Thyroid gland (tissue), 4 donors: ENCODE data around the gene TMEM200A.

ENCODE experiments used
- CTCF ChIP-seq, 6 experiments: fragments of 200-600 bp in 3 of 6; fragments of 450-650 bp in 3 of 6; sonication (generic) in 3 of 6; IDR thresholded peaks; one replicate each; pipeline ENCODE4 v1.5.1; 2016 to 2019; ENCODE audit warnings: antibody characterized with exemption in 6 of 6, mild to moderate bottlenecking in 2 of 6, inconsistent platforms in 1 of 6, moderate library complexity in 1 of 6
- POLR2A ChIP-seq, 2 donors: fragments of 450-650 bp; IDR thresholded peaks; one replicate each; pipeline ENCODE4 v1.6.1; 2017; ENCODE audit warnings: antibody characterized with exemption in 2 of 2, mild to moderate bottlenecking in 2 of 2, moderate library complexity in 1 of 2

DNA sequence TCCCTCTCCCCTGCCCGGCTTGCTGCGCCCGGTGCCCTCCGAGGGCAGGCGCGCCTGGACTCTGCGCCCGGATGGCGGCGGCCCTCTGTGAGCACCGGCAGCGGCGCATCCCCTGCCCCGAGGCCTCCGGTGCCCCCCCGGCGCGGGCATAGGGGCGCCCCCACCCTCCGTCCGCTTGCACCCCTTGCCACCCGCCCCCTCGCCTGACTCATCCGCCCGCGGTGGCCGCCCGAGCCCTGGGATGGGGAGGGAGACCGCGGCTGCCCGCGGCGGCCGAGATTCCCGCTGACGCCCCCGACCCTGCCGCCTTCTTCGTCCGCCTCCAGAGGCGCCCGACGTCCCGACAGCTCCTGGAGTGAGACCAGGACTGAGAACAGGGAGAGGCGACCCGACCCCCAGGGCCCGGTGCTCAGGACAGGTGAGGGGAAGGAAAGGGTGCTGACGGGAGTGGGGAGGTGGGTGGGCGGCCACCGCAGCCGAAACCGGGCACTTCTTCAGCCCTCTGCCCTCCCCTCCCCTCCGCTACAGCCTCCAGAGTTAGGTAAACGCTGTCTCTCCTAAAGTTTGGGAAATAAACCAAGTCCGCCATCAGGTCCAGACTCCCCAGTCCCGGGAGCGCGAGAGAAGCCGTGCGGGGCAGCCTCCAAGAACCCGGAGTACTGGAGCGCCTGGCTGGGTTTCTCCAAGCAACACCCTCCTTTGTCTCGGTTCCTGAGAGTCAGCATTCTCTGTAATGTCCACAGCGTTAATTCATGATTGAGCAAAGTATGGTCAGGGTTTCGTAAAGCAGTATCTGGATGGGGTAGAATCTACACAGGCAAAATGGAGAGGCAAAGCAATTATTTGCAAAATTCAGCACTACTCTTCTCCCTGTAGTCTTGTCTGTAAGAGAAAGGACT lies 539 bp downstream of the TMEM200A start:
- no peak for TF ChIP-seq CTCF (IDR thresholded peaks at IDR 0.05)
- TF ChIP-seq POLR2A (IDR thresholded peaks at IDR 0.05) = no peak
